Kidney (tissue), 14 donors: Measurements from ENCODE around the gene JPH3. TPM values are rescaled to one million over a fixed set of nuclear protein-coding genes. Genes with fewer than 3 reads are reported as not detected.

Source experiments
- DNase-seq, 5 donors: peaks; one replicate each; pipeline ENCODE4 v3.0.0-alpha.2; 2013 to 2020
- FAIRE-seq: peaks from 2 replicates; lab custom pipeline; 2012; peaks lifted over from hg19 to GRCh38; lab: Jason Lieb, UNC
- H3K27ac ChIP-seq, 2 donors: one replicate each; pipeline ENCODE4 v1.7.0; 2013; ENCODE audit warnings: low read depth in 2 of 2, low read length in 2 of 2, inconsistent platforms in 1 of 2
- H3K27me3 ChIP-seq: one replicate; pipeline ENCODE4 v1.7.1; 2013; ENCODE audit warnings: low read length, inconsistent platforms; ENCODE audit not compliant: control insufficient read depth, insufficient read depth
- H3K36me3 ChIP-seq, 3 donors: one replicate each; pipeline versions ENCODE4 v1.7.0 to v1.7.1; 2013; ENCODE audit warnings: low read length in 3 of 3, control low read depth in 1 of 3, inconsistent platforms in 1 of 3; ENCODE audit not compliant: insufficient read depth in 3 of 3, control insufficient read depth in 2 of 3
- H3K4me1 ChIP-seq, 3 donors: one replicate each; pipeline versions ENCODE4 v1.7.0 to v1.7.1; 2013; ENCODE audit warnings: low read length in 3 of 3, inconsistent platforms in 1 of 3, low read depth in 1 of 3; ENCODE audit not compliant: control insufficient read depth in 2 of 3, insufficient read depth in 2 of 3
- H3K4me3 ChIP-seq, 3 donors: one replicate each; pipeline versions ENCODE4 v1.7.0 to v1.8.1; 2013; ENCODE audit warnings: low read length in 3 of 3, control low read depth in 1 of 3, inconsistent platforms in 1 of 3
- H3K9ac ChIP-seq, 3 donors: one replicate each; pipeline versions ENCODE4 v1.7.0 to v1.7.1; 2013; ENCODE audit warnings: low read length in 3 of 3, control low read depth in 1 of 3, inconsistent platforms in 1 of 3
- H3K9me3 ChIP-seq, 3 donors: one replicate each; pipeline versions ENCODE4 v1.7.0 to v1.7.1; 2013; ENCODE audit warnings: low read length in 3 of 3, control low read depth in 1 of 3, inconsistent platforms in 1 of 3; ENCODE audit not compliant: control insufficient read depth in 2 of 3, insufficient read depth in 1 of 3
- intact Hi-C: fragments of 100-400 bp; cut with DNase I; formaldehyde crosslinking; loops from one replicate; pipeline ENCODE4 v1.11.1; 2022
- polyA plus RNA-seq: library from polyadenylated mRNA; stranded (reverse); fragments of 350-450 nt; fragmentation: Illumina TruSeq; extraction: RNeasy Lipid Tissue Mini Kit (QIAGEN cat#74804); gene quantifications from one replicate; pipeline ENCODE4 v1.2.3, GENCODE V29; 2014; ENCODE audit warnings: low read depth, low replicate concordance; ENCODE audit not compliant: insufficient read depth
- total RNA-seq: library from RNA; stranded (reverse); fragmentation: NEBNext Ultra II Directional; extraction: Animal tissue kit (Norgen Biotek cat#: 25700); gene quantifications from one replicate; pipeline ENCODE4 v1.2.1, GENCODE V29; 2021
- TF ChIP-seq, protein P1 (sequence below): IDR thresholded peaks from 3 replicates; pipeline ENCODE4 v1.5.1; 2012; ENCODE audit warnings: mild to moderate bottlenecking, moderate library complexity, borderline replicate concordance; ENCODE audit not compliant: insufficient read depth; ENCODE audit errors: extremely low read depth
- donor health status: control.
- donor health status: control.
- donor health status: control.
- donor health status: control.
- donor health status: control.
- donor health status: DM: yes; HTN: yes; CAD: no.
- donor health status: Normal renal cell carcinoma (clear cell type).

The JPH3 gene
- total and polyA plus RNA-seq, 2 donors from 2014 or later: 0.69 TPM; not detected in 1

DNA sequence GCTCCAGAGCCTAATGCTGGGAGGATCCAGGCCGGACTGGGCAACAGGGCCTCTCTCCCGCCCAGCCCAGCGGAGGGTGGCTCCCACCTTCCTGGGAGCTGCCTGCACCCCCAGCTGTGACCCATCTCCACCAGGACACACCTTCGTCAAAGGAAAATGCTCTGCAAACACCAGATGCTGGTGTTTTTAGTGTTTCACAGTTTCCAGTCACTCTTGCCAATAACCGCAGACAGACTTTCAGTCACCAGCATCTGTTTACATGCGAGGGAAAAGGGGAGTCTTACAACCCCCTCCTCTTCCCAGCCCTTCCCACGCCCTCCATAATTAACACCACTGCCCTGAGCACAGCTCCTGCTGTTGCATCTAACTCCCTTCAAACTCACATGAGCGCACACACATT lies 138.1 kb downstream of the JPH3 start:
- DNase-seq (peak in 3 of 5 donors; percentile 23 to 52 (median 39)), FAIRE-seq (no peak)
- Histone ChIP-seq H3K27me3 (no peaks in the 10 kb centered on the region), H3K9ac (no peak overlapping the region), H3K36me3 (peaks cover 0 to 19% (median 11%) of the 10 kb centered on the region in 3 donors), H3K4me3 (no peak overlapping the region), H3K4me1 (no peaks in the 10 kb centered on the region), H3K9me3 (no peaks in the 10 kb centered on the region), H3K27ac (no peak overlapping the region)
- TF ChIP-seq, protein P1, sequence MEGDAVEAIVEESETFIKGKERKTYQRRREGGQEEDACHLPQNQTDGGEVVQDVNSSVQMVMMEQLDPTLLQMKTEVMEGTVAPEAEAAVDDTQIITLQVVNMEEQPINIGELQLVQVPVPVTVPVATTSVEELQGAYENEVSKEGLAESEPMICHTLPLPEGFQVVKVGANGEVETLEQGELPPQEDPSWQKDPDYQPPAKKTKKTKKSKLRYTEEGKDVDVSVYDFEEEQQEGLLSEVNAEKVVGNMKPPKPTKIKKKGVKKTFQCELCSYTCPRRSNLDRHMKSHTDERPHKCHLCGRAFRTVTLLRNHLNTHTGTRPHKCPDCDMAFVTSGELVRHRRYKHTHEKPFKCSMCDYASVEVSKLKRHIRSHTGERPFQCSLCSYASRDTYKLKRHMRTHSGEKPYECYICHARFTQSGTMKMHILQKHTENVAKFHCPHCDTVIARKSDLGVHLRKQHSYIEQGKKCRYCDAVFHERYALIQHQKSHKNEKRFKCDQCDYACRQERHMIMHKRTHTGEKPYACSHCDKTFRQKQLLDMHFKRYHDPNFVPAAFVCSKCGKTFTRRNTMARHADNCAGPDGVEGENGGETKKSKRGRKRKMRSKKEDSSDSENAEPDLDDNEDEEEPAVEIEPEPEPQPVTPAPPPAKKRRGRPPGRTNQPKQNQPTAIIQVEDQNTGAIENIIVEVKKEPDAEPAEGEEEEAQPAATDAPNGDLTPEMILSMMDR: no peak
- intact Hi-C loops: no loop called here

DNA sequence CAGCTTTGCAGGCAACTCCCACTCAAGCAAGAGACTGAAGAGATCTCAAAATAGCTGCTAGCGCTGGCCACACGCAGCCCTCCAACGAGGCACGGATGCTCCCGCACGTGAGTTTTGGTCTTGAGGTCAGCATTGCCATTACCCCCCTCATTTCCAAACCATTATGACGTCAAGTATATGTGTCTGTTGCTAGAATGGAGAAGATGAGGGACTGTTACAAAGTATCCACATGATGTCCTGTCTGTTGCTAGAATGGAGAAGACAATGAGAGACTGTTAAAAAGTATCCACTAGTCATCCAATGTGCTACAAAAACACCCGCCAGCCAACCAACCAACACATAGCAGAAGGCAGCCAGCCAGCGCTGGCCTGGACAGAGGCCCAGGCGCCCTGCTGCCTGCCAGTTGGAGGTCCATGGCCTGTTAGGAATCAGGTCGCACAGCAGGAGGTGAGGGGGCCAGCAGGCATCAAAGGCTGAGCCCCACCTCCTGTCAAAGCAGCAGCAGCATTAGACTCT lies 138.7 kb downstream of the JPH3 start:
- DNase-seq (no peak), FAIRE-seq (no peak)
- TF ChIP-seq, protein P1: no peak
- Histone ChIP-seq H3K9me3 (no peaks in the 10 kb centered on the region), H3K9ac (no peak overlapping the region), H3K4me3 (no peak overlapping the region), H3K36me3 (peaks cover 0 to 19% (median 14%) of the 10 kb centered on the region in 3 donors), H3K4me1 (no peaks in the 10 kb centered on the region), H3K27ac (no peak overlapping the region), H3K27me3 (no peaks in the 10 kb centered on the region)
- intact Hi-C loops: no loop called here

DNA sequence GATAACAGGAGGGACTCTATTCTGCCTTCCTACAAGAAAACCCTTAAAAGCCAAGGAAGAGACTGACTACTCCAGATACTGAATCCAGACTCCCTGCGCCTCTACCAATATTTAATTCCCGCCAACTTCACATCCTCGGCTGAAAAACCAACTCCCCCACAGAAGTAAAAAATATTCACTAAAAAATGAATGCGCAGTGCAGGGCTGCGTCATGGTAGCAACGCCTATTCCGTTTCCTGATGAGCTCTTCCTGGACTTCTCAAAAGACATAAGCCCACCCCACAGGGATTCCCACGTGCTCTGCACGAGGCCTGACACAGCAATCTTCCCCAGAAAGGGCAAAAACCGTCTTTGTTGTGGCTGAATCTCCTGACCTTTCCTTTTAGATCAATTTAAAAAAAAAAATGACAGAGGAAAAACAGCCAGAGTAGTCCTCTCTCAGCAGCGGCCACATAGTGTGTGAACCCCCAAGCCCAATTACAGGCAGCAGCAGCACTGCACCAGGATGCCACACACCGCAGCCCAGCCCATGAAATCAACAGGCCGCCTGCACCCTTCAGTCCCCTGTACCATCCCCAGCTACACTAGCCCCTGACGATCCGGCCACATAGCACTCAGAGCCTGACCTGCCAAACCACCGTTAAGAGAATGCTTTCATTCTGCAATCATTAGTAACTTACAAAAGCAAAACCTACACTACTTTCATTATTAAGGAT lies 139.6 kb downstream of the JPH3 start:
- no peaks in the 10 kb centered on the region for H3K9me3 ChIP-seq
- H3K4me1 ChIP-seq: no peaks in the 10 kb centered on the region
- TF ChIP-seq, protein P1: no peak
- H3K4me3 ChIP-seq: no peak overlapping the region
- no peak for FAIRE-seq
- H3K27ac ChIP-seq: no peak overlapping the region
- no peak overlapping the region for H3K9ac ChIP-seq
- intact Hi-C loops: no loop called here
- no peaks in the 10 kb centered on the region for H3K27me3 ChIP-seq
- no peak for DNase-seq
- peaks cover 2 to 26% (median 14%) of the 10 kb centered on the region in 3 donors for H3K36me3 ChIP-seq
